HG03039 (cell line): ENCODE measurements around the gene OSBP.
"Not testable (repeated sequence)": the region's sequence is repeated elsewhere in the genome, so short reads cannot be mapped to it uniquely, and the experiment has no call there.

ENCODE experiments used
- ATAC-seq: cut with Tn5 transposase; IDR thresholded peaks from one replicate; pipeline ENCODE4 v1.9.1; 2021; ENCODE audit warnings: mild to moderate bottlenecking, moderate library complexity; ENCODE audit not compliant: unreplicated experiment

The OSBP gene

DNA sequence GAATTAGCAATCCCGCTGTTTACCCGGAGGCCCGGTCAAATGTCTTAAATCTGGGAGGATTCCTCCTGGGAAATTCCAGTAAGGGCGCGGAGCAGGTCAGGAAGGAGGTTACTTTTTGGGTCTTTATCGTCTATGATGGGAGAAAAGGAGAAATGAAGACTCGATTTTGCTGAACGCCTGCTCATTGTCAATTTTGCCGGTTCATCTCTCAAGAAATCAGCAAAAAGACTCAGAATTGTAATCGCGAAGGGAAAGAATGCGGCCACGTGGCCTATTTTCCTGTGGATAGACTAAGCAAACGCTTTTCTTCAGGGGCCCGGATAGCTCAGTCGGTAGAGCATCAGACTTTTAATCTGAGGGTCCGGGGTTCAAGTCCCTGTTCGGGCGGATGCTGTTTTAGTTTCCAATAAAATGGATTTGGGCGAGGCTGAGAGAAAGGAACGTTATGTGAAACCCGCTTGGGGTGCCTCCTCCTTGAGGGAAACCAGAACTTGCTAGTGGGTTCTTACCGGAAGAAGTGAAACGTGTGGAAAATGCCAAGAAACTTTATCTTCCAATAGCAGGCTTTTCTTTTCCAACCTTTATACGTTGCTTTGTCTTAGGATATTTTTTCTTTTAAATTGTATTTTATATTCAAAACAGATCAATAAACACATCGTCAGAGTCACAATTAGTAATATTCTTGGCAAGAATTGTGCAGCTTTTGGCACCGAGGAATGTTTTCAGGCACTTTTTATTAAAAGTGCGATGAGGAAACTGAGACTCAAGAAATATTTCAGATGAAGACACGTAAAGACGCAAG, 59.3 kb downstream of the OSBP start:
- no peak for ATAC-seq

DNA sequence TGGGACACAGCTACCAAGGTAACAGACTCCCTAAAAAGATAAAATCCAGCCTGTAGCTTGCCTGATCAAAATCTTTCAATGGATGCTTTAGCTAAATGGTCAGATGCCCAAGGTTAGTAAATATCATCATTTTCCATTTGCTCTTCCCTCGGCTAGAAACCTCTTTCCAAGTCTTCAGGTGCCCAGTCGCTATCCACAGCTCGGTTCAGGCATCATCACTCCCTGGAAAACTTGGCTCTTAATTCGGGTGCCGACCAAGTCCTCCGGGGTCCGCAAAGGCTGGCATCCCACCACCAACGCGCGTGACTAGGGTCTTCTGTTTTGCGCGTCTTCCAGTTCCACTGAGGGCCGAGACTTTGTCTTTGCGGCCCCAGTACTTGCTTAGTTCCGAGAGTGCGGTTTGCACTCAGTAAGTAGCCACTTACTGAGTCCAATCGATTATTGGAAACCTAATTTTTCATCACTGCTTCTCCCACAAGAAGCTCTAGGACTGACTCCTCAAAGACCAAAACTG, 59.9 kb downstream of the OSBP start:
- ATAC-seq, result no peak

DNA sequence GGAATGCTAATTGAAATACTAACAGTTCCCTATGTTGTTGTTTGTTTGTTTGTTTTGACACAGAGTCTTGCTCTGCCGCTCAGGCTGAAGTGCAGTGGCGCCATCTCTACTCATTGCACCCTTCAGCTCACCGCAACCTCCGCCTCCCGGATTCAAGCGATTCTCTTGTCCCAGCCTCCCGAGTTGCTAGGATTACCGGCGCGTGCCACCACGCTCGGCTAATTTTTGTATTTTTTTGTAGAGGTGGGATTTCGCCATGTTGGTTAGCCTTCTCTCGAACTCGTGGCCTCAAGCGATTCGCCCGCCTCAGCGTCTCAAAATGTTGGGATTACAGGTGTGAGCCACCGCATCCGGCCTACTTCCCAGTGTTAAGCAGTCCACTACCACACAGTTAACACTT, 62.3 kb downstream of the OSBP start:
- ATAC-seq, result no peak

DNA sequence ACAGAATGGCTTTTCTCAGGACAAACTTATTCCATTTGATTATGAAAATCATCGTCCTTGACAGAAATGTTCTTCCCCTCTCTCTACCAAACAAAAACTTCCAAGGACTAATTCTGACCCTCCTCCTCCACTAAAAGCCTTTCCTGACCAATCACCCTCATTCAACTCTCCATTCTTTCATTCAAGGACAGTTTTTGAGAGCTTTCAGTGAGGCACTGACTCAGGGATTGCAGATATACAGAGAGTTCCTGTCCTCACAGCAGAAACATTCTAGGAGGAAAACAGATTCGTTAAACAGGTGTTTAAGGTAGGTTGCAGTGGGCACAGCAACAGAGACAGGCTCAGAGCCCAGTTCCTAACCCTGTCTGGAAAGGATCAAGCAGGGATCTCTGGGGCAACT, 62.7 kb downstream of the OSBP start:
- ATAC-seq, result no peak

DNA sequence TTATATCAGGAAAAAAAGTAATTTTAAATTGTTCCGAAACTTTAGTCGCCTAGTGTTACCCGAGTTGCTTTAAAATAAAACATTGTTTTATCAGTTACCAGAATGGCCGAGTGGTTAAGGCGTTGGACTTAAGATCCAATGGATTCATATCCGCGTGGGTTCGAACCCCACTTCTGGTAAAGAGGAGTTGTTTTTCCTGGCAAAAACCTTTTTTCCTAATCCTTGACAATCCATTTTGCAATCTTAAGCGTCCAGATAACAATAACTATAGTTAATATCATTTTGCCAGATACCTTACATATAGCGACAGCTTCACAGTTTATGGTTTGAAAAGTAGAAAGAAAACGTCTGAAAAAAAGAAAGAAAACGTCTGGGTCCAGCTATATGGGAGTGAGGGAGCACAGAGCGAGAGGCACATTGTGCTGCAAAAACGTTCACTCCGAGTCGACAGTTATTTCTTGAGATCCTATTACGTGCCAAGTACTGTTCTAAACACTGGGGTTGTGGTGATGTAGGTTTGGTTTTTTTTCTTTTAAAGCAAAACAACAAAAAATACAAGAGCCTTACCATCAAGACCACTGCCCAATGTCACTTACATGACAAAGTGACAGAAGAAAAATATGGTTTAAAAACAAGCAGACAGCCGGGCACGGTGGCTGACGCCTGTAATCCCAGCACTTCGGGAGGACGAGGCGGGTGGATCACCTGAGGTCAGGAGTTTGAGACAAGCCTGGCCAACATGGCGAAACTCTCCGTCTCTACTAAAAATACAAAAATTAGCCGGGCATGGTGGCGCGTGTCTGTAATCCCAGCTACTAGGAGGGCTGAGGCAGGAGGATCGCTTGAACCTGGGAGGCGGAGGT, 63.7 kb downstream of the OSBP start:
- no peak for ATAC-seq

DNA sequence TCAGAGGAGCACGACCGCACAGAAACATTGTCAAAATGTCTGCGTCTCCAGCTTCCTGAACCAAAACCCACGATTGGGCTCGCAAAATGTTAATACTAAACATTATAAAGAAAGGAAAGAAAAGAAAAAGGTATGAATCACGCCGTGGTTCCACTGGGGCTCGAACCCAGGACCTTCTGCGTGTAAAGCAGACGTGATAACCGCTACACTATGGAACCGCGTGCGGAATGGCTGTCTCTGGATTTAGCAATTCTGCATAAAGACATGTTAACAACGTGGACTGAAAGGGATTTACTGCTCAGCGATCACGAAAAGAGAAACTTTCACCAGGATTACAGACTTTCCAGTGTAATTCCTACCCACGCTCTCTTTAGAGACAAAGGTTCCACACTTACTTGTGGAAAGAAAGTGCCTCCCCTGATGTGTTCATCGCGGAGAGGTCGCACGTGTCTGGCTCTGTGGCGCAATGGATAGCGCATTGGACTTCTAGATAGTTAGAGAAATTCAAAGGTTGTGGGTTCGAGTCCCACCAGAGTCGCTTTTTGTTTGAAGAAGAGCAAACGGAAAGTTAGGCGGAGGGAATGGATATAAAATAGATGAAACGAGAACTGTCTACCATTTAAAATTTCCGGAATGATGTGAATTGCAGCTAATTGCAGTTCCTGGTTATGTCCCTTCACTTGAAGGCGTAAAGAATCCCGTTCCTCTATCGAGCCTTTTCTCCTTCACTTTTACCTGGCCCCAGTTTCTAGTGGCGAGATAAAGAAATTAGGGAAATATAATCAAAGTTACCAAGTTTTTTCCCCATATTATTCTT, 64.5 kb downstream of the OSBP start:
- ATAC-seq, result peak; percentile 28

DNA sequence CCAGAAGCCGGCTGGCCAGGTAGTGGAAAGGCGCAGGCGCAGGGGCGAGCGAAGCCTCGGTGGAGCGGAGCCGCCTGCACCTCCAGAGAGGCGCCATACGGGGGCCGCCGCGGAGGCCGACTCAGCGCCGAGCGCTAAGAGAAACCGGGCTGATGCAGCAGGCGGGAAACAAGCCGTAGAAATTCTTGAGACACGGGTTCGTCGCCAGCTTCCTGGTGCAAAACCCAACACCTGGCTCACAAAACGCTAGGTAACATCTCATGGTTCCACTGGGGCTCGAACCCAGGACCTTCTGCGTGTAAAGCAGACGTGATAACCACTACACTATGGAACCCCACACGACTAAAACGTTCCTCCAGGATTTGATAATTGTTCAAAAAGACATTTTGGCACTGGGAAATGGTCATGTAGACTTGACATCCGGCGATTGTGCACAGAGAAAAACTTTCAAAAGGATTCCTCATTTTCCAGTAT, 65.2 kb downstream of the OSBP start:
- peak; percentile 90 for ATAC-seq

DNA sequence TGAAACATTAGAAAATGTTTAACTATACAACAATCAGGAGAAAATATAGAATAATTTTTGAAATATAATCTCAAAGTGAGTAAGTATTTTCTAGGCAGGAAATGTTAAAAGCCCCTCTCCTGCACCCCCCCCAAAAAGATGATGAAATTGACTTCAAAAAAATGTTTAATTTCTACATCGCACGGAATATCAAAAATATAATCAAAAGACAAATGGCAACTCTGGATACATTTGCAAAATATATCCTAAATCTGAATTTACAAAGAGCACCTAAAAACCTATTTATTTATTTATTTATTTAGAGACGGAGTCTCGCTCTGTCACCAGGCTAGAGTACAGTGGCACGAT, 67.3 kb downstream of the OSBP start:
- no peak for ATAC-seq

DNA sequence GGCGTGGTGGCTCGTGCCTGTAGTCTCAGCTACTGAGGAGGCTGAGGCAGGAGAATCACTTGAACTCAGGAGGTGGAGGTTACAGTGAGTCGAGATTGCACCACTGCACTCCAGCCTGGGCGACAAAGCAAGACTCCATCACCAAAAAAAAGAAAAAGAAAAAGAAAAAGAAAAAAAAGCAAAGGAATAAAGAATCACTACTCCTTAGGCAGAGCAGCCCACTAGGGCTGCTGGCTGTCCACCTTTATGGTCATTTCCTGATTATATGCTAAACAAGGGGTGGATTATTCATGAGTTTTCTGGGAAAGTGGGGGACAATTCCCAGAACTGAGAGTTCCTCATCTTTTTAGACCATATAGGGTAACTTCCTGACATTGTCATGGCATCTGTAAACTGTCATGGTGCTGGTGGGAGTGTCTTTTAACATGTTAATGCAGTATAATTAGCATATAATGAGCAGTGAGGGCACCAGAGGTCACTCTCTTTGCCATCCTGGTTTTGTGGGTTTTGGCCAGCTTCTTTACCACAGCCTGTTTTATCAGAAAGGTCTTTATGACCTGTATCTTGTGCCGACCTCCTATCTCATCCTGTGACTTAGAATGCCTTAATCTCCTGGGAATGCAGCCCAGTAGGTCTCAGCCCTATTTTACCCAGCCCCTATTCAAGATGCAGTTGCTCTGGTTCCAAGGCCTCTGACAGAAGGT, 67.8 kb downstream of the OSBP start:
- not testable (repeated sequence) for ATAC-seq

DNA sequence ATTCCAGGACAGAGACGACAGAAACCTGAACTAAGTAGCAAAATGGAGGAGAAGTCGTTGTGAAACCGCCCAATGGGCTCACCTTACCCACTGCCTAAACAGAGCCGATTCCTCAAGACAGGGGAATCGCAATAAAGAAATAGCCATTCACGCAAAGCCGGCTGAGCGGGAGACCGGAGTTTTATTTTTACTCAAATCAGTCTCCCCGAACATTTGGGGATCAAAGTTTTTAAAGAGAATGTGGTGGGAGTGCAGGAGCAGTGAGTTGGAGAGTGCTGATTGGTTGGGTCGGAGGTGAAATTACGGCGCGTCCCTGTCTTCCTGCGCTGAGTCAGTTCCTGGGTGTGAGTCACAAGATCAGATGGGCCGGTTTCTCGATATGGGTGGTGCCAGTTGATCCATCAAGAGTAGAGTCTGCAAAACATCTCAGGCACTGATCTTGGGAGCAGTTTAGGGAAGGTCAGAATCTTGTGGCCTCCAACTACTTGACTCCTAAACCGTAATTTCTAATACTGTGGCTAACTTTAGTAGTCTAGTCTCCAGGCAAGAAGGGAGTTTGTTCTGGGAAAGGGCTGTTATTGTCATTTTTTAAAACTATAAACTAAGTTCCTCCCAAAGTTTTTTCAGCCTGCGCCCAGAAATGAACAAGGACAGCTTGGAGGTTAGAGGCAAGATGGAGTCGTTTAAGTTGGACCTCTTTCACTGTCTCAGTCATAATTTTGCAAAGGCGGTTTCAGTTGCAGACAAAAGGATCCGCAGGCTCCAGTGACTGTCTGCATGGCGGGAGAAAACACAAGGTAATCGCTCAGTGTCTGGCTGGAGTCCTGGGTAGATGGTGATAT, 70.2 kb downstream of the OSBP start:
- ATAC-seq, result no peak

DNA sequence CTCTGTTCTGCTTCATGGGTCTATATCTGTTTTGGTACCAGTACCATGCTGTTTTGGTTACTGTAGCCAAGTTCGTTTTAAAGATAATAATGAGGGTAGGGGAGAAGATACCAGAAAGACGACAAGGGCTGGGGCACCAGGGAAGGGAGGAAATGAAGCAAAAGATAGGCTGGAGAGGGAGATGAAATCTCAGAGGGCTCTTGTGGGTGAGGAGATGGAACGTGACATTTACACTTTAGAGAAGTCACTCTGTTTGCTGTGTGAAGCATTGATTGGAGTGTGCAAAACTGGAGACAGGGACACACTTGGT, 70.8 kb downstream of the OSBP start:
- ATAC-seq, result no peak

DNA sequence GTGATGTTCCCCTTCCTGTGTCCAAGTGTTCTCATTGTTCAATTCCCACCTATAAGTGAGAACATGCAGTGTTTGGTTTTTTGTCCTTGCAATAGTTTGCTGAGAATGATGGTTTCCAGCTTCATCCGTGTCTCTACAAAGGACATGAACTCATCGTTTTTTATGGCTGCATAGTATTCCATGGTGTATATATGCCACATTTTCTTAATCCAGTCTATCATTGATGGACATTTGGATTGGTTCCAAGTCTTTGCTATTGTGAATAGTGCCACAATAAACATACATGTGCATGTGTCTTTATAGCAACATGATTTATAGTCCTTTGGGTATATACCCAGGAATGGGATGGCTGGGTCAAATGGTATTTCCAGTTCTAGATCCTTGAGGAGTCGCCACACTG, 71.9 kb downstream of the OSBP start:
- ATAC-seq, result not testable (repeated sequence)

DNA sequence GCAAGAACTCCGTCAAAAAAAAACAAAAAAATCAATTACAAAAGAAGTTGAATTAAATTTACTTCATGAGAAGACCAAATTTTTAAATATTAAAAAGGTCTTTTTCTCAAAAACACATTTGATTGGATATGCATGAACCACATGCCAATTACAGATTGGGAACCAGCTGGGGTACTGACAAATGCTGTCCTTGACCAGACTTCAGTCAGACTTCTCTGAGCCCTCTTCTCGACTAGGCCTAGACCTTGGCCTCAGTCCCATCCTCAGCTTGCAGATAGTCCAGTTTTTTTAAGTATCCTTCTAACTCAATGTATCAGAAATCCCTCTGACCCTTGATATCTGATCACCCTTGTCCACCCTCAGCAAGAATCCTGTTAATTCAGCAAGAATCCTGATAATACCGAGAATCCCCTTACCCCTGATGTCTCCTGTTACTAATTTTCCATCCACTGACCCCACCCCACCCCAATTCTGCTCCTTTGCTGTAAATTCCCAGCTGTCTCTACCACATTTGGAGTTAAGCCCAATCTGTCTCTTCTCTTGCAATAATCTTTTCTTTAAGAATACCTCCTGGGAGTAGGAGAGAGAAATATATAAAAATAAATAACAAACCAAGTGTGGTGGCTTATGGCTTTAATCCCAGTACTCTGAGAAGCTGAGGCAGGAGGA, 73.3 kb downstream of the OSBP start:
- no peak for ATAC-seq

DNA sequence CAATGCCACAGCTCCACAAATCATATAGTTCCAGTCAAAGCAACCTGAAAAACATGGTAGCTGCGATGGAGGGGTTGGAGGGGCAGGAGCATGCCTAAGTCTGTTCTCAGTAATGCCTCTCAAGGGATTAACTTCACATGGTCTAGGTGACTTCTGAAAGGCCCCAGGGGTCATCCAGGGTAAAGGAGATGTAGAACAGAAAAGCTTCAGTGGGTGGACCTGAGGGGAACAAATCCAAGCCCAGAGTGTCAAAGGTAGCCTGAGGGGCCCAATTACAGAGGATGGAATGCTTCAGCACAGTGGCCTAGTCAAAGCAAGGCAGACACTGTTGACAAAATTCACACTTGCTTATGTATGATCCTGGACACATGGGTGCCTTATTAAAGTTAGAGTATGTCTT, 80.9 kb downstream of the OSBP start:
- no peak for ATAC-seq

DNA sequence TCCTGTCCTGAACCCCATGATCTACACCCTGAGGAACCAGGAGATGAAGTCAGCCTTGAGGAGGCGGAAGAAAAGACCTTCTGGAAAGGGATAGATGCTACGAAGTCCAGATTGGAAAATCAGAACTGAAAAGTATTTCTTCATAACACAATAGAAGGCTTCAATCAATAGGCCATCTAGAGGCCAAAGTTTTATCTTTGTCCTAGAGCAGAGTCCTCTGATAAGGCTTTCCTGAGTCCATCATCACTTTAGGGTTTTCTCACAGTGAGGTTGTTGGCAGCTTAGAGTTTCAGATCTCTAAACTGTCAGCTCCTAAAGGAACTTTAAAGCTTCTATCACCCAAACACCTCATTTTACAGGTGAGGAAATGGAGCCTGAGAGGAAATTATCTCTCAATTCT, 83.0 kb downstream of the OSBP start:
- no peak for ATAC-seq

DNA sequence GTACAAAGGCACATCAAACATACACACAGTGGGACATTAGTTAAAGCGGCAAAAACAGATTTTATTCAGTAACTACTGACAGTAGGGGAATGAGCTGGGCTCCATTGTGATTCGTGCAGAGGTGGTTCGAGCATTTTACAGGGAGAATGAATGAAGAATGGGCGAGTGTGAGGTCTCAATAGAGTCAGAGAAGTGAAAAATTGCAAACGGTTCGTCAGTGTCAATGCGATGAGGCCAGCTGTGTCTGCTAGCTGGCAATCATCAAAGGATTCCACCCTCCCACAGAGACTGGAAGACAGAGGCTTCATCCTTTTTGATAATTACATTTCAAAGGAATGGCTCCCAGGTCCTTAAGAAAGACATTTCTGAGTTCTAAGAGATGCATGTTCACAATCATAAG, 86.9 kb downstream of the OSBP start:
- ATAC-seq, result no peak
